Naive thymus-derived CD4-positive, alpha-beta T cell (primary cell): ENCODE results near the gene CTH. TPM values are rescaled to one million over a fixed set of nuclear protein-coding genes. Genes with fewer than 3 reads are reported as not detected.
"Not testable (repeated sequence)": the region's sequence is repeated elsewhere in the genome, so short reads cannot be mapped to it uniquely, and the experiment has no call there.

Experiments used
- ATAC-seq: fragments of 150-1000 bp; cut with Tn5 transposase; 2 replicates; pipeline ENCODE4 v1.10.0; 2021; ENCODE audit warnings: mild to moderate bottlenecking, moderate library complexity
- CTCF ChIA-PET: fragments of 350-600 bp; sonication (Branson Sonifier 250); formaldehyde crosslinking; loops from one replicate; lab custom pipeline; 2021; ENCODE audit warnings: antibody characterized with exemption; lab: Charles Lee
- POLR2A ChIA-PET: fragments of 350-600 bp; sonication (Branson Sonifier 250); formaldehyde crosslinking; loops from one replicate; lab custom pipeline; 2021; ENCODE audit warnings: antibody characterized with exemption, inconsistent platforms; lab: Charles Lee
- DNase-seq, 9 donors: peaks; one replicate each; pipeline versions ENCODE4 v3.0.0 to v3.0.0-alpha.2; 2020 to 2022; ENCODE audit warnings: mixed read lengths in 1 of 9
- H3K27ac ChIP-seq: one replicate; pipeline ENCODE4 v1.7.0; 2013; ENCODE audit warnings: mild to moderate bottlenecking, low read depth, low read length, moderate library complexity
- H3K27me3 ChIP-seq, 2 donors: one replicate each; pipeline ENCODE4 v1.7.0; 2013; ENCODE audit warnings: low read length in 2 of 2, mild to moderate bottlenecking in 2 of 2, moderate library complexity in 2 of 2; ENCODE audit not compliant: control insufficient read depth in 2 of 2, insufficient read depth in 2 of 2
- H3K36me3 ChIP-seq, 3 experiments: 1 replicate in 2 of 3; 2 replicates in 1 of 3; pipeline ENCODE4 v1.7.0; 2013; ENCODE audit warnings: low read length in 3 of 3, mild to moderate bottlenecking in 3 of 3, moderate library complexity in 1 of 3; ENCODE audit not compliant: insufficient read depth in 3 of 3, control insufficient read depth in 2 of 3
- H3K4me1 ChIP-seq, 2 donors: one replicate each; pipeline ENCODE4 v1.7.0; 2013; ENCODE audit warnings: low read length in 2 of 2, mild to moderate bottlenecking in 2 of 2, moderate library complexity in 1 of 2; ENCODE audit not compliant: control insufficient read depth in 2 of 2, insufficient read depth in 2 of 2
- H3K4me3 ChIP-seq: 2 replicates; pipeline ENCODE4 v1.7.0; 2013; ENCODE audit warnings: mild to moderate bottlenecking, low read length
- H3K9me3 ChIP-seq, 3 experiments: 1 replicate in 2 of 3; 2 replicates in 1 of 3; pipeline ENCODE4 v1.7.0; 2013; ENCODE audit warnings: low read length in 3 of 3; ENCODE audit not compliant: control insufficient read depth in 2 of 3
- H3K27ac Mint-ChIP-seq, 9 donors: one replicate each; pipeline ENCODE4 v1.8.0; 2020 to 2022; ENCODE audit warnings: mixed read lengths in 9 of 9, mild to moderate bottlenecking in 8 of 9, moderate library complexity in 5 of 9, inconsistent platforms in 2 of 9
- H3K27me3 Mint-ChIP-seq, 5 donors: one replicate each; pipeline ENCODE4 v1.8.0; 2021 to 2022; ENCODE audit warnings: mixed read lengths in 5 of 5, mild to moderate bottlenecking in 1 of 5
- H3K36me3 Mint-ChIP-seq, 5 donors: one replicate each; pipeline ENCODE4 v1.8.0; 2020 to 2022; ENCODE audit warnings: mixed read lengths in 5 of 5, mild to moderate bottlenecking in 3 of 5, inconsistent platforms in 1 of 5
- H3K4me1 Mint-ChIP-seq, 7 donors: one replicate each; pipeline ENCODE4 v1.8.0; 2020 to 2022; ENCODE audit warnings: mixed read lengths in 7 of 7, mild to moderate bottlenecking in 3 of 7, inconsistent platforms in 1 of 7
- H3K4me3 Mint-ChIP-seq, 10 donors: one replicate each; pipeline ENCODE4 v1.8.0; 2020 to 2022; ENCODE audit warnings: mild to moderate bottlenecking in 10 of 10, mixed read lengths in 10 of 10, moderate library complexity in 6 of 10, inconsistent platforms in 2 of 10
- H3K9me3 Mint-ChIP-seq, 11 donors: one replicate each; pipeline ENCODE4 v1.8.0; 2020 to 2022; ENCODE audit warnings: mixed read lengths in 11 of 11, mild to moderate bottlenecking in 4 of 11, inconsistent platforms in 1 of 11, moderate library complexity in 1 of 11
- intact Hi-C, 2 donors: fragments of 100-400 bp; cut with micrococcal nuclease; formaldehyde crosslinking; loops; one replicate each; pipeline ENCODE4 v1.15.1; 2023
- polyA plus RNA-seq, 2 donors: library from polyadenylated mRNA; unstranded; fragments of 300-500 nt; fragmentation: Illumina TruSeq; gene quantifications; one replicate each; pipeline ENCODE4 v1.2.3, GENCODE V29; 2021
- total RNA-seq, 6 experiments: library from RNA in 5 of 6; stranded (reverse) in 5 of 6; gene quantifications; 1 replicate in 5 of 6; 2 replicates in 1 of 6; pipeline ENCODE4 v1.2.3 and lab custom pipeline; 2021 to 2026

CTH gene
- total and polyA plus RNA-seq, 7 experiments from 2014 or later: 2.6 to 7.1 (median 3.5) TPM

DNA sequence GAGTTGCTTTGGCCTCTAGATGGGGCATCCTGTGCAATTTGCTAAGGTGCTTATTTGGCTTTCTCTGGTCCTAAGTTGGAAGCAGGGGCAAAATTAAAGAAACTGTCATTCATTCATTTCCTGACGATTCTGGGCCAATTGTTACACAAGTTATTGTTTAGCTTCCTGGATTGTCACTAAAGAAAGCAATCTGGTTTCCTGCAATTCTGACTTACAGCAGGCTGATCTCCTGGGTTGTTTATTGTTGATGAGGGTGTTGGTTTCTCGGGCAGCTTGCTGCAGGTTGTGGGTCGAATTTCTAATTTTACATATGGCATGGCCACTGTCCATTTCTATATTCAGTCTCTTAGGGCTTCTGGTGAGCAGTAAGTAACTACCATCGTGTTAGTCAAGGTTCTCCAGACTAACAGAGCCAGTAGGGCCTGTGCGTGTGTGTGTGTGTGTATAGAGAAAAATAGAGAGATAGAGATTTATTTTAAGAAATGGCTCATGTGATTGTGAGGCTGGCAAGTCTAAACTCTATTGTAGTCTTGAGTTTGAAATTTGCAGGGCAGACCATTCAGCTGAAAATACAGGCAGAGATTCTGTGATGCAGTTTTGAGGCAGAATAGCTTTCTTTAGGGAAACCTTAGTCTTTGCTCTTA lies 30.4 kb downstream of the CTH start:
- H3K36me3 ChIP-seq: no peaks in the 10 kb centered on the region
- Mint-ChIP-seq H3K4me3 (no peak overlapping the region), H3K36me3 (peaks cover 0 to 26% (median 6%) of the 10 kb centered on the region in 5 donors), H3K9me3 (no peaks in the 10 kb centered on the region), H3K27ac (peak overlapping the region in 1 of 9 donors; percentile 4), H3K27me3 (no peaks in the 10 kb centered on the region), H3K4me1 (peaks cover 0 to 9% (median 0%) of the 10 kb centered on the region in 7 donors)
- H3K27ac ChIP-seq: no peak overlapping the region
- POLR2A ChIA-PET: no interaction called here
- ATAC-seq (no peak), DNase-seq (no peak)
- H3K27me3 ChIP-seq: no peaks in the 10 kb centered on the region
- intact Hi-C loops: no loop called here
- no peaks in the 10 kb centered on the region for H3K4me1 ChIP-seq
- no peaks in the 10 kb centered on the region for H3K9me3 ChIP-seq
- CTCF ChIA-PET: no interaction called here
- H3K4me3 ChIP-seq: no peak overlapping the region

DNA sequence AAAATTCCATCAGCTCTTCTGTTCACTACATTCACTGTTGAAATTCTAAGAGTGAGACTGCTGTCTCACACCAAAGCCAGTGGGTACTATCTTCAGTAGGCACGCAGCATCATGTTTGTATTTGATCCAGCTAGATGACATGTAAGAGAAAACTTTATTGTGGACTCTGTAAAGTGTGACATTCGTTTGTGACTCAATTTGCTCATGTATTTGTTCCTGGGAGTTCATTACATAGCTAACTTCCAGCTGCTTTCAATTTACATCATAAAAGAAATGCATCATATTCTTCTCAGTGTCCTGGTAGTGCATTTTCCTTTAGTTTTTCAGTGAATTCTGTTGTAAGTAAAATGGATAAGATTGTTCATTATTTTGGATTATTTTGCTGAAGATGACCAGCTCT lies 31.4 kb downstream of the CTH start:
- H3K9me3 ChIP-seq: no peaks in the 10 kb centered on the region
- H3K4me3 Mint-ChIP-seq: no peak overlapping the region
- no peaks in the 10 kb centered on the region for H3K27me3 Mint-ChIP-seq
- no peaks in the 10 kb centered on the region for H3K9me3 Mint-ChIP-seq
- H3K27me3 ChIP-seq: no peaks in the 10 kb centered on the region
- ChIA-PET POLR2A (no interaction called here), CTCF (no interaction called here)
- no peaks in the 10 kb centered on the region for H3K4me1 ChIP-seq
- H3K4me1 Mint-ChIP-seq: peaks cover 0 to 9% (median 0%) of the 10 kb centered on the region in 7 donors
- H3K27ac Mint-ChIP-seq: peak overlapping the region in 1 of 9 donors; percentile 27
- DNase-seq (no peak), ATAC-seq (no peak)
- H3K4me3 ChIP-seq: no peak overlapping the region
- H3K36me3 ChIP-seq: no peaks in the 10 kb centered on the region
- no peak overlapping the region for H3K27ac ChIP-seq
- intact Hi-C loops: no loop called here
- H3K36me3 Mint-ChIP-seq: peaks cover 0 to 22% (median 6%) of the 10 kb centered on the region in 5 donors

DNA sequence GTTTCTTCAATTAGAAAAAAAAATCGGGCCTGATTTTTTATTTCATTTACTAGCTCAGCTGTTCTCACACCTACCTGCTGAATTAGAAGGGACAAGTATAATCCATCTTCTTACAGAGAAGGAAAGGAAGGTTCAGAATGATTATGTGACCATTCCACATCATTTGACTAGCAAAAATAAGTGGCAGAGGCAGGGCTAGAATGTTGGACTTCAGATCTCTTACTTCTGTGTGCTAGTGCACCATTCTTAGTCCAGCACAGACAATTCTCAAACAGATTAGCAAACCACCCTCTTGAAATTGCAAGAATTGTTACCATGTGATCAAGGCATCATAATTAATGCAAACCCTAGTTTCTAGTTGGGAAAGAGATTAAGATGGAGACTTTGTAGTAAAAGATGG lies 32.7 kb downstream of the CTH start:
- H3K4me3 ChIP-seq: no peak overlapping the region
- no peak overlapping the region for H3K27ac Mint-ChIP-seq
- ChIA-PET CTCF (no interaction called here), POLR2A (no interaction called here)
- no peaks in the 10 kb centered on the region for H3K27me3 Mint-ChIP-seq
- H3K27me3 ChIP-seq: no peaks in the 10 kb centered on the region
- peaks cover 0 to 12% (median 2%) of the 10 kb centered on the region in 5 donors for H3K36me3 Mint-ChIP-seq
- intact Hi-C loops: no loop called here
- no peak for DNase-seq
- H3K9me3 Mint-ChIP-seq: no peaks in the 10 kb centered on the region
- H3K4me1 Mint-ChIP-seq: peaks cover 0 to 7% (median 0%) of the 10 kb centered on the region in 7 donors
- H3K9me3 ChIP-seq: no peaks in the 10 kb centered on the region
- no peak overlapping the region for H3K4me3 Mint-ChIP-seq
- H3K27ac ChIP-seq: no peak overlapping the region
- H3K4me1 ChIP-seq: no peaks in the 10 kb centered on the region
- H3K36me3 ChIP-seq: no peaks in the 10 kb centered on the region
- ATAC-seq: no peak

DNA sequence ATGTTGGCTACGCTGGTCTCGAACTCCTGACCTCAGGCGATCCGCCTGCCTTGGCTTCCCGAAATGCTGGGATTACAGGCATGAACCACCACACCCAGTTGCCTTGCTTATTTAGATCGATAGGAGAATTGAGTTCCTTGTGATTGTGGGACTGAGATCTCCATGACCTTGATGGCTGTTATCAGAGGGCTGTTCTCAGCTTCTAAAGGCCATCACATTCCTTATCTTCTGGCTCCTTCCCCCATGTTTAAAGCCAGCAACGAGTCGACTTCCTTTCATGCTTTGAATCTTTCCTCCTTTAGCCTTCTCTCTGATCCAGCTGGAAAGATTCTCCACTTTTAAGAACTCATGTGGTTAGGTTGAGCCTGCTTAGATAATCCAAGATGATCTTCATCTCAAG lies 38.0 kb downstream of the CTH start:
- no peaks in the 10 kb centered on the region for H3K9me3 Mint-ChIP-seq
- H3K36me3 Mint-ChIP-seq: no peaks in the 10 kb centered on the region
- intact Hi-C loops: no loop called here
- ATAC-seq (no peak), DNase-seq (no peak)
- POLR2A ChIA-PET: no interaction called here
- Histone ChIP-seq H3K27me3 (no peaks in the 10 kb centered on the region), H3K4me3 (no peak overlapping the region), H3K27ac (no peak overlapping the region), H3K9me3 (no peaks in the 10 kb centered on the region), H3K4me1 (no peaks in the 10 kb centered on the region), H3K36me3 (no peaks in the 10 kb centered on the region)
- no peak overlapping the region for H3K27ac Mint-ChIP-seq
- peaks cover 0 to 3% (median 0%) of the 10 kb centered on the region in 7 donors for H3K4me1 Mint-ChIP-seq
- CTCF ChIA-PET: no interaction called here
- H3K27me3 Mint-ChIP-seq: peaks cover 0 to 18% (median 2%) of the 10 kb centered on the region in 5 donors
- no peak overlapping the region for H3K4me3 Mint-ChIP-seq

DNA sequence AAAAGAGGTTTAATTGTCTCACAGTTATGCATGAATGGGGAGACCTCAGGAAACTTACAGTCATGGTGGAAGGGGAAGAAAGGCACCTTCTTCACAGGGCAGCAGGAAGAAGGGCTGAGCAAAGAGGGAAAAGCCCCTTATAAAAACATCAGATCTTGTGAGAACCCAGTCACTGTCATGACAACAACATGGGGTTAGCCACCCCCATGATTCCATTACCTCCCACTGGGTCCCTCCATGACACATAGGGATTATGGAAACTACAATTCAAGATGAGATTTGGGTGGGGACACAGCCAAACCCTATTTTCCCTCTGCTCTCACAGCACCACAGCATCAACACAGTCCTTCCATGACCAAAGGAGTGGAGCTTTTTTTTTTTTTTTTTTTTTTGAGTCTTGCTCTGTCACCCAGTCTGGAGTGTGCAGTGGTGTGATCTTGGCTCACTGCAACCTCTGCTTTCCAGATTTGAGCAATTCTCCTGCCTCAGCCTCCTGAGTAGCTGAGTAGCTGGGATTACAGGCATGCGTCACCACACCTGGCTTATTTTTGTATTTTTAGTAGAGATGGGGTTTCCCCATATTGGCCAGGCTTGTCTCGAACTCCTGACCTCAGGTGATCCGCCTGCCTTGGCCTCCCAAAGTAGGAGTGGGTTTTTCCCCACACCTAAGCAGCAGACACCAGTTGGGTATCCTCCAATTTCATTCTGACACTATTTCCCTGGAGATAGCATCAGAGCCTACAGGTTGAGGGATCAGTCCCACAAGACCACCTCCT lies 41.3 kb downstream of the CTH start:
- CTCF ChIA-PET, H3K4me1 ChIP-seq, POLR2A ChIA-PET, H3K27ac ChIP-seq, H3K27ac Mint-ChIP-seq, H3K27me3 ChIP-seq, H3K9me3 ChIP-seq, H3K9me3 Mint-ChIP-seq, H3K36me3 ChIP-seq, ATAC-seq, H3K4me3 ChIP-seq, H3K4me1 Mint-ChIP-seq, H3K4me3 Mint-ChIP-seq, H3K36me3 Mint-ChIP-seq, intact Hi-C loops: not testable (repeated sequence)
- peaks cover 0 to 19% (median 5%) of the 10 kb centered on the region in 5 donors for H3K27me3 Mint-ChIP-seq
- peak in 1 of 9 donors; percentile 26 for DNase-seq

DNA sequence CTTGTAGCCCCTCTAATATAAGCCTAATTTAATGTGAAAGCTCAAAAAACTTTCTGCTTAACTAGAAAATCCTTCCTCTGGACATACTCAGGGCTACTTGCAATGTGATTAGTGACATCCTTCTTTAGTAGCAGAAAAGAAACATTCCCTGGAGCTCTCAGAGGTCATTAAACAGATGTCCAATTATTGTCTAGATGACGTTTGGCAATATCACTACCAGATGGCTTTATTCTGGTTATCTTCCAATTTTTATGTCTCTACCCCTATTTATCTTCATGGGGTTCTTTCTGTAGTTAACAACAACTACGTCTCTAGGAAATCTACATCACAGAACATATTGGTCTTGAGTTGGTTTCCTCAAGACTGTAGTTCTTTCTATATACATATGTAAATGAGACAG lies 44.2 kb downstream of the CTH start:
- Mint-ChIP-seq H3K9me3 (peaks cover 0 to 4% (median 0%) of the 10 kb centered on the region in 11 donors), H3K4me3 (no peak overlapping the region), H3K27ac (no peak overlapping the region), H3K36me3 (no peaks in the 10 kb centered on the region), H3K4me1 (peaks cover 0 to 3% (median 0%) of the 10 kb centered on the region in 7 donors), H3K27me3 (peaks cover 0 to 21% (median 5%) of the 10 kb centered on the region in 5 donors)
- intact Hi-C loops: no loop called here
- H3K4me3 ChIP-seq: no peak overlapping the region
- DNase-seq (no peak), ATAC-seq (no peak)
- ChIA-PET POLR2A (no interaction called here), CTCF (no interaction called here)
- H3K36me3 ChIP-seq: no peaks in the 10 kb centered on the region
- no peaks in the 10 kb centered on the region for H3K9me3 ChIP-seq
- no peaks in the 10 kb centered on the region for H3K27me3 ChIP-seq
- H3K27ac ChIP-seq: no peak overlapping the region
- no peaks in the 10 kb centered on the region for H3K4me1 ChIP-seq
